GM06990 (cell line): ENCODE data around the gene TPRG1L.

Experiments used
- DNase-seq: peaks from one replicate; pipeline ENCODE4 v3.0.0-alpha.2; 2011; ENCODE audit not compliant: insufficient read length; ENCODE audit errors: extremely low read depth
- H3K27me3 ChIP-seq: replicated peaks from 2 replicates; pipeline ENCODE4 v1.6.0; 2011; ENCODE audit warnings: low read length; ENCODE audit not compliant: control insufficient read depth, insufficient read depth
- H3K36me3 ChIP-seq: 2 replicates; pipeline ENCODE4 v1.5.1; 2011; ENCODE audit warnings: low read length; ENCODE audit not compliant: control insufficient read depth, insufficient read depth
- H3K4me3 ChIP-seq: replicated peaks from 2 replicates; pipeline ENCODE4 v1.5.1; 2011; ENCODE audit warnings: low read depth, mild to moderate bottlenecking, control low read depth, low read length
- CTCF ChIP-seq: IDR thresholded peaks from 2 replicates; pipeline ENCODE4 v1.5.1; 2011; ENCODE audit warnings: low read length, control low read depth, mild to moderate bottlenecking, inconsistent platforms; ENCODE audit not compliant: insufficient read depth, poor library complexity, severe bottlenecking

The TPRG1L gene

GRCh38 chr1:3675436-3675835, 50.6 kb downstream of the TPRG1L start:
- peaks cover 2% of the 10 kb centered on the region; the same call in 1 of the 2 replicates for H3K36me3 ChIP-seq
- no peak overlapping the region for H3K4me3 ChIP-seq
- H3K27me3 ChIP-seq = no peaks in the 10 kb centered on the region
- TF ChIP-seq CTCF = no peak
- DNase-seq = no peak

GRCh38 chr1:3676581-3677470, 52.0 kb downstream of the TPRG1L start:
- peak; percentile 92 for DNase-seq
- Histone ChIP-seq H3K36me3 (peaks cover 2% of the 10 kb centered on the region; the same call in 1 of the 2 replicates), H3K27me3 (no peaks in the 10 kb centered on the region), H3K4me3 (peak overlapping the region; percentile 44)
- TF ChIP-seq CTCF = peak; percentile 55

- TF ChIP-seq CTCF = no peak
- Histone ChIP-seq H3K36me3 (peaks cover 2% of the 10 kb centered on the region; the same call in 1 of the 2 replicates), H3K27me3 (no peaks in the 10 kb centered on the region), H3K4me3 (peak overlapping the region; percentile 44)
- no peak for DNase-seq
Measured at GRCh38 chr1:3677484-3677883, 52.7 kb downstream of the TPRG1L start.

- no peak overlapping the region for H3K4me3 ChIP-seq
- TF ChIP-seq CTCF = no peak
- no peaks in the 10 kb centered on the region for H3K27me3 ChIP-seq
- peak; percentile 52 for DNase-seq
- peaks cover 3% of the 10 kb centered on the region for H3K36me3 ChIP-seq
Measured at GRCh38 chr1:3678361-3679097, 53.7 kb downstream of the TPRG1L start.

- no peak overlapping the region for H3K4me3 ChIP-seq
- DNase-seq = no peak
- no peaks in the 10 kb centered on the region for H3K27me3 ChIP-seq
Measured at GRCh38 chr1:3679098-3679555, 54.3 kb downstream of the TPRG1L start.

More at GRCh38 chr1:3679098-3679555, 54.3 kb downstream of the TPRG1L start:
- no peak for TF ChIP-seq CTCF
- peaks cover 7% of the 10 kb centered on the region for H3K36me3 ChIP-seq
